HL-60/S4 (cell line): ENCODE measurements around the gene TGFB2.

Source experiments
- in situ Hi-C: fragments of 300-500 bp; cut with MboI; formaldehyde crosslinking; loops from 2 replicates; pipeline ENCODE4 v1.14.3; 2022; ENCODE audit warnings: low sequenced_read_pairs

The TGFB2 gene

GRCh38 chr1:218357211-218357892, 12.2 kb downstream of the TGFB2 start:
- in situ Hi-C loops = no loop called here

GRCh38 chr1:218357893-218358232, 12.7 kb downstream of the TGFB2 start:
- in situ Hi-C loops = no loop called here

GRCh38 chr1:218361298-218362065, 16.3 kb downstream of the TGFB2 start:
- in situ Hi-C loops = no loop called here

- in situ Hi-C loops = no loop called here
Measured at GRCh38 chr1:218362418-218363076, 17.4 kb downstream of the TGFB2 start.

- in situ Hi-C loops = no loop called here
Measured at GRCh38 chr1:218363141-218363540, 18.0 kb downstream of the TGFB2 start.

- in situ Hi-C loops = no loop called here
Measured at GRCh38 chr1:218364028-218364710, 19.0 kb downstream of the TGFB2 start.

GRCh38 chr1:218365226-218365999, 20.3 kb downstream of the TGFB2 start:
- in situ Hi-C loops = no loop called here

- in situ Hi-C loops = no loop called here
Measured at GRCh38 chr1:218366322-218367052, 21.4 kb downstream of the TGFB2 start.

- in situ Hi-C loops = no loop called here
Measured at GRCh38 chr1:218367118-218367517, 22.0 kb downstream of the TGFB2 start.

GRCh38 chr1:218368686-218369085, 23.6 kb downstream of the TGFB2 start:
- in situ Hi-C loops = no loop called here

GRCh38 chr1:218369688-218370511, 24.8 kb downstream of the TGFB2 start:
- in situ Hi-C loops = no loop called here

GRCh38 chr1:218371927-218372672, 27.0 kb downstream of the TGFB2 start:
- in situ Hi-C loops = no loop called here

- in situ Hi-C loops = no loop called here
Measured at GRCh38 chr1:218374401-218375353, 29.5 kb downstream of the TGFB2 start.

GRCh38 chr1:218376722-218377121, 31.6 kb downstream of the TGFB2 start:
- in situ Hi-C loops = no loop called here

GRCh38 chr1:218377143-218377660, 32.1 kb downstream of the TGFB2 start:
- in situ Hi-C loops = no loop called here

- in situ Hi-C loops = no loop called here
Measured at GRCh38 chr1:218380125-218380977, 35.2 kb downstream of the TGFB2 start.
